Smooth muscle cell (in vitro differentiated cells): Measurements from ENCODE around the gene CNTN1. TPM values are rescaled to one million over a fixed set of nuclear protein-coding genes. Genes with fewer than 3 reads are reported as not detected.

Source experiments
- DNase-seq: peaks from one replicate; lab custom pipeline; 2025; ENCODE audit not compliant: unreplicated experiment; lab: John Stamatoyannopoulos, UW
- H2AFZ ChIP-seq: fragments of 200-600 bp; sonication (generic); 2 replicates; pipeline ENCODE4 v1.6.0; 2016; ENCODE audit warnings: antibody characterized with exemption, low read depth, mild to moderate bottlenecking
- H3F3A ChIP-seq: fragments of 200-600 bp; sonication (generic); 2 replicates; pipeline ENCODE4 v1.6.0; 2017; ENCODE audit warnings: antibody characterized with exemption, low read depth
- H3K27ac ChIP-seq: fragments of 200-600 bp; sonication (generic); 2 replicates; pipeline ENCODE4 v1.5.1; 2016; ENCODE audit warnings: low read depth, mild to moderate bottlenecking
- H3K27me3 ChIP-seq: fragments of 200-600 bp; sonication (generic); 2 replicates; pipeline ENCODE4 v1.6.1; 2016; ENCODE audit warnings: low read depth, mild to moderate bottlenecking
- H3K36me3 ChIP-seq: fragments of 200-600 bp; sonication (generic); 2 replicates; pipeline ENCODE4 v1.5.1; 2016; ENCODE audit warnings: low read depth
- H3K4me1 ChIP-seq: fragments of 200-600 bp; sonication (generic); 2 replicates; pipeline ENCODE4 v1.5.1; 2016; ENCODE audit warnings: low read depth
- H3K4me2 ChIP-seq: fragments of 200-600 bp; sonication (generic); 2 replicates; pipeline ENCODE4 v1.6.0; 2016; ENCODE audit warnings: mild to moderate bottlenecking
- H3K4me3 ChIP-seq: fragments of 200-600 bp; sonication (generic); 2 replicates; pipeline ENCODE4 v1.5.1; 2016; ENCODE audit warnings: mild to moderate bottlenecking
- H3K79me2 ChIP-seq: fragments of 200-600 bp; sonication (generic); 2 replicates; pipeline ENCODE4 v1.6.0; 2016; ENCODE audit warnings: low read depth, mild to moderate bottlenecking
- H3K9ac ChIP-seq: fragments of 200-600 bp; sonication (generic); 2 replicates; pipeline ENCODE4 v1.6.0; 2016; ENCODE audit warnings: low read depth
- H3K9me3 ChIP-seq: fragments of 200-600 bp; sonication (generic); replicated peaks from 2 replicates; pipeline ENCODE4 v1.5.1; 2016; ENCODE audit warnings: low read depth
- H4K20me1 ChIP-seq: fragments of 200-600 bp; sonication (generic); 2 replicates; pipeline ENCODE4 v1.6.0; 2016; ENCODE audit warnings: low read depth
- CTCF ChIP-seq: fragments of 200-600 bp; sonication (generic); IDR thresholded peaks from 2 replicates; pipeline ENCODE4 v1.5.1; 2017; ENCODE audit warnings: borderline replicate concordance, mild to moderate bottlenecking, antibody characterized with exemption; ENCODE audit not compliant: insufficient read depth, poor library complexity, severe bottlenecking
- WGBS: methylation state at CpG from one replicate; pipeline ENCODE4 v1.1.7; 2016; ENCODE audit warnings: low lambda C conversion rate; 5-methylcytosine and 5-hydroxymethylcytosine counted together
- polyA plus RNA-seq: library from polyadenylated mRNA; unstranded; fragments of >200 nt; fragmentation: Nextera tagmentation; extraction: Ambion mirVana; gene quantifications from 2 replicates; pipeline ENCODE4 v1.2.1, GENCODE V29; 2016
- total RNA-seq: library from RNA; depleted of rRNA; stranded (reverse); fragments of >200 nt; gene quantifications from 2 replicates; pipeline ENCODE4 v1.2.3, GENCODE V29; 2014

CNTN1 gene
- total and polyA plus RNA-seq, 2 experiments from 2014 or later, result 0.37 to 0.94 TPM

GRCh38 chr12:40820794-40821484, 128.7 kb downstream of the CNTN1 start:
- H3K36me3 ChIP-seq, result no peaks in the 10 kb centered on the region
- DNase-seq, result no peak
- no peak overlapping the region for H3K27ac ChIP-seq
- no peaks in the 10 kb centered on the region for H3F3A ChIP-seq
- no peak overlapping the region for H3K4me3 ChIP-seq
- H3K9me3 ChIP-seq, result no peaks in the 10 kb centered on the region
- H3K9ac ChIP-seq, result no peak overlapping the region
- H3K27me3 ChIP-seq, result no peaks in the 10 kb centered on the region
- H4K20me1 ChIP-seq, result no peaks in the 10 kb centered on the region
- no peak overlapping the region for H3K4me2 ChIP-seq
- WGBS, result 43% methylated on average over 2 of the region's 2 CpGs
- no peaks in the 10 kb centered on the region for H3K79me2 ChIP-seq
- no peak overlapping the region for H2AFZ ChIP-seq
- peaks cover 7% of the 10 kb centered on the region for H3K4me1 ChIP-seq
- TF ChIP-seq CTCF, result no peak

- no peak overlapping the region for H3K4me2 ChIP-seq
- H2AFZ ChIP-seq, result no peak overlapping the region
- no peak overlapping the region for H3K4me3 ChIP-seq
- no peaks in the 10 kb centered on the region for H3K9me3 ChIP-seq
- H4K20me1 ChIP-seq, result no peaks in the 10 kb centered on the region
- H3K4me1 ChIP-seq, result peaks cover 3% of the 10 kb centered on the region
- H3K79me2 ChIP-seq, result no peaks in the 10 kb centered on the region
- H3K9ac ChIP-seq, result no peak overlapping the region
- peaks cover 8% of the 10 kb centered on the region for H3K27me3 ChIP-seq
- TF ChIP-seq CTCF, result no peak
- no peaks in the 10 kb centered on the region for H3F3A ChIP-seq
- DNase-seq, result no peak
- no peak overlapping the region for H3K27ac ChIP-seq
- H3K36me3 ChIP-seq, result no peaks in the 10 kb centered on the region
Measured at GRCh38 chr12:40825156-40825555, 132.9 kb downstream of the CNTN1 start.

GRCh38 chr12:40827683-40828592, 135.7 kb downstream of the CNTN1 start:
- peaks cover 5% of the 10 kb centered on the region for H3K4me1 ChIP-seq
- peaks cover 8% of the 10 kb centered on the region for H3K27me3 ChIP-seq
- DNase-seq, result no peak
- no peaks in the 10 kb centered on the region for H3K9me3 ChIP-seq
- H3K9ac ChIP-seq, result no peak overlapping the region
- H3K4me3 ChIP-seq, result no peak overlapping the region
- no peaks in the 10 kb centered on the region for H3F3A ChIP-seq
- no peak for TF ChIP-seq CTCF
- H3K27ac ChIP-seq, result no peak overlapping the region
- H2AFZ ChIP-seq, result peak overlapping the region; percentile 7
- 48% methylated on average over 17 of the region's 17 CpGs for WGBS
- H4K20me1 ChIP-seq, result no peaks in the 10 kb centered on the region
- no peaks in the 10 kb centered on the region for H3K36me3 ChIP-seq
- H3K79me2 ChIP-seq, result no peaks in the 10 kb centered on the region
- H3K4me2 ChIP-seq, result no peak overlapping the region
